ENCODE data around the gene EXT2. TPM values are rescaled to one million over a fixed set of nuclear protein-coding genes. Genes with fewer than 3 reads are reported as not detected.

EXT2 gene
- total RNA-seq, 2 experiments from 2014 or later = 27.0 to 28.1 TPM

GRCh38 chr11:44138286-44138685 is 42.8 kb downstream of the EXT2 start:
- no peak for DNase-seq
- no peak overlapping the region for H3K27ac Mint-ChIP-seq
- no peak overlapping the region for H3K4me3 Mint-ChIP-seq
- ChIA-PET CTCF (interaction anchor here (0.8 to 3.0 kb wide), 2 partner anchors 28 to 44 kb away, joined by 4 to 13 read pairs; no protein-coding TSS in a partner anchor), POLR2A (no interaction called here)
- intact Hi-C loops (cut with micrococcal nuclease) = no loop called here
- H3K36me3 Mint-ChIP-seq = peaks cover 10% of the 10 kb centered on the region
- H3K4me1 Mint-ChIP-seq (ENCODE audit: low read depth) = no peaks in the 10 kb centered on the region
- no peaks in the 10 kb centered on the region for H3K9me3 Mint-ChIP-seq
- H3K27me3 Mint-ChIP-seq = no peaks in the 10 kb centered on the region

GRCh38 chr11:44138980-44139379 is 43.5 kb downstream of the EXT2 start:
- ChIA-PET CTCF (interaction anchor here (0.6 to 3.0 kb wide), 2 partner anchors 45 to 383 kb away, joined by 3 to 13 read pairs; no protein-coding TSS in a partner anchor), POLR2A (no interaction called here)
- H3K4me3 Mint-ChIP-seq = no peak overlapping the region
- no peaks in the 10 kb centered on the region for H3K9me3 Mint-ChIP-seq
- peaks cover 7% of the 10 kb centered on the region for H3K36me3 Mint-ChIP-seq
- no peaks in the 10 kb centered on the region for H3K27me3 Mint-ChIP-seq
- DNase-seq = no peak
- intact Hi-C loops (cut with micrococcal nuclease) = no loop called here
- no peaks in the 10 kb centered on the region for H3K4me1 Mint-ChIP-seq (ENCODE audit: low read depth)
- no peak overlapping the region for H3K27ac Mint-ChIP-seq

GRCh38 chr11:44139565-44140330 is 44.3 kb downstream of the EXT2 start:
- H3K36me3 Mint-ChIP-seq = peaks cover 11% of the 10 kb centered on the region
- H3K27me3 Mint-ChIP-seq = no peaks in the 10 kb centered on the region
- H3K27ac Mint-ChIP-seq = no peak overlapping the region
- no peak for DNase-seq
- no peaks in the 10 kb centered on the region for H3K9me3 Mint-ChIP-seq
- POLR2A ChIA-PET = no interaction called here
- no peaks in the 10 kb centered on the region for H3K4me1 Mint-ChIP-seq (ENCODE audit: low read depth)
- no peak overlapping the region for H3K4me3 Mint-ChIP-seq
- CTCF ChIA-PET = interaction anchor here (0.6 kb wide), 1 partner anchor 383 kb away, joined by 3 read pairs; no protein-coding TSS in a partner anchor
- intact Hi-C loops (cut with micrococcal nuclease) = no loop called here

GRCh38 chr11:44140372-44140771 is 44.9 kb downstream of the EXT2 start:
- Mint-ChIP-seq H3K9me3 (no peaks in the 10 kb centered on the region), H3K4me1 (ENCODE audit: low read depth) (no peaks in the 10 kb centered on the region), H3K27ac (no peak overlapping the region), H3K36me3 (peaks cover 13% of the 10 kb centered on the region), H3K27me3 (no peaks in the 10 kb centered on the region), H3K4me3 (no peak overlapping the region)
- DNase-seq = no peak
- intact Hi-C loops (cut with micrococcal nuclease) = no loop called here
- CTCF ChIA-PET = no interaction called here
- POLR2A ChIA-PET = no interaction called here

GRCh38 chr11:44140805-44141204 is 45.3 kb downstream of the EXT2 start:
- Mint-ChIP-seq H3K4me3 (no peak overlapping the region), H3K9me3 (no peaks in the 10 kb centered on the region), H3K27ac (no peak overlapping the region), H3K4me1 (ENCODE audit: low read depth) (no peaks in the 10 kb centered on the region), H3K27me3 (no peaks in the 10 kb centered on the region), H3K36me3 (peaks cover 16% of the 10 kb centered on the region)
- ChIA-PET CTCF (no interaction called here), POLR2A (no interaction called here)
- intact Hi-C loops (cut with micrococcal nuclease) = no loop called here
- no peak for DNase-seq

GRCh38 chr11:44143987-44144909 is 48.8 kb downstream of the EXT2 start:
- DNase-seq = no peak
- ChIA-PET CTCF (no interaction called here), POLR2A (no interaction called here)
- no peaks in the 10 kb centered on the region for H3K9me3 Mint-ChIP-seq
- H3K27me3 Mint-ChIP-seq = no peaks in the 10 kb centered on the region
- intact Hi-C loops (cut with micrococcal nuclease) = no loop called here
- no peak overlapping the region for H3K4me3 Mint-ChIP-seq
- peaks cover 27% of the 10 kb centered on the region for H3K36me3 Mint-ChIP-seq
- no peaks in the 10 kb centered on the region for H3K4me1 Mint-ChIP-seq (ENCODE audit: low read depth)
- H3K27ac Mint-ChIP-seq = no peak overlapping the region

- intact Hi-C loops (cut with micrococcal nuclease) = no loop called here
- Mint-ChIP-seq H3K27me3 (no peaks in the 10 kb centered on the region), H3K27ac (no peak overlapping the region), H3K36me3 (peaks cover 35% of the 10 kb centered on the region), H3K9me3 (no peaks in the 10 kb centered on the region), H3K4me3 (no peak overlapping the region), H3K4me1 (ENCODE audit: low read depth) (no peaks in the 10 kb centered on the region)
- ChIA-PET CTCF (interaction anchor here (1.6 kb wide), 1 partner anchor 12 kb away, joined by 5 read pairs; no protein-coding TSS in a partner anchor), POLR2A (no interaction called here)
- no peak for DNase-seq
Measured at GRCh38 chr11:44145011-44145775, 49.7 kb downstream of the EXT2 start.

GRCh38 chr11:44146931-44147330 is 51.5 kb downstream of the EXT2 start:
- intact Hi-C loops (cut with micrococcal nuclease) = no loop called here
- Mint-ChIP-seq H3K27me3 (no peaks in the 10 kb centered on the region), H3K9me3 (peaks cover 3% of the 10 kb centered on the region), H3K4me3 (no peak overlapping the region), H3K27ac (no peak overlapping the region), H3K4me1 (ENCODE audit: low read depth) (no peaks in the 10 kb centered on the region), H3K36me3 (peaks cover 52% of the 10 kb centered on the region)
- ChIA-PET CTCF (no interaction called here), POLR2A (no interaction called here)
- no peak for DNase-seq

GRCh38 chr11:44147751-44148150 is 52.3 kb downstream of the EXT2 start:
- Mint-ChIP-seq H3K4me3 (no peak overlapping the region), H3K4me1 (ENCODE audit: low read depth) (no peaks in the 10 kb centered on the region), H3K9me3 (peaks cover 5% of the 10 kb centered on the region), H3K36me3 (peaks cover 58% of the 10 kb centered on the region), H3K27ac (no peak overlapping the region), H3K27me3 (no peaks in the 10 kb centered on the region)
- ChIA-PET POLR2A (no interaction called here), CTCF (no interaction called here)
- DNase-seq = no peak
- intact Hi-C loops (cut with micrococcal nuclease) = no loop called here

- DNase-seq = no peak
- POLR2A ChIA-PET = no interaction called here
- Mint-ChIP-seq H3K4me3 (no peak overlapping the region), H3K36me3 (peaks cover 65% of the 10 kb centered on the region), H3K27ac (no peak overlapping the region), H3K27me3 (no peaks in the 10 kb centered on the region), H3K4me1 (ENCODE audit: low read depth) (peaks cover 2% of the 10 kb centered on the region), H3K9me3 (peaks cover 6% of the 10 kb centered on the region)
- CTCF ChIA-PET = no interaction called here
- intact Hi-C loops (cut with micrococcal nuclease) = no loop called here
Measured at GRCh38 chr11:44149651-44150050, 54.2 kb downstream of the EXT2 start.

- ChIA-PET CTCF (no interaction called here), POLR2A (no interaction called here)
- no peak for DNase-seq
- intact Hi-C loops (cut with micrococcal nuclease) = no loop called here
- Mint-ChIP-seq H3K36me3 (peaks cover 66% of the 10 kb centered on the region), H3K27ac (no peak overlapping the region), H3K27me3 (no peaks in the 10 kb centered on the region), H3K4me3 (no peak overlapping the region), H3K9me3 (peaks cover 6% of the 10 kb centered on the region), H3K4me1 (ENCODE audit: low read depth) (peaks cover 2% of the 10 kb centered on the region)
Measured at GRCh38 chr11:44150401-44150800, 54.9 kb downstream of the EXT2 start.

GRCh38 chr11:44157019-44157418 is 61.5 kb downstream of the EXT2 start:
- H3K27ac Mint-ChIP-seq = no peak overlapping the region
- CTCF ChIA-PET = no interaction called here
- POLR2A ChIA-PET = no interaction called here
- no peak for DNase-seq
- H3K4me1 Mint-ChIP-seq (ENCODE audit: low read depth) = peaks cover 6% of the 10 kb centered on the region
- peaks cover 3% of the 10 kb centered on the region for H3K9me3 Mint-ChIP-seq
- H3K27me3 Mint-ChIP-seq = no peaks in the 10 kb centered on the region
- H3K36me3 Mint-ChIP-seq = peaks cover 34% of the 10 kb centered on the region
- H3K4me3 Mint-ChIP-seq = no peak overlapping the region
- intact Hi-C loops (cut with micrococcal nuclease) = no loop called here
